GM12873 (cell line): Measurements from ENCODE around the gene PHEX.

Source experiments
- TF ChIP-seq, protein P1 (sequence below): IDR thresholded peaks from 2 replicates; pipeline ENCODE4 v1.5.1; 2012; ENCODE audit warnings: low read depth, mild to moderate bottlenecking, moderate library complexity, low read length, control low read depth; ENCODE audit not compliant: insufficient read depth; ENCODE audit errors: missing control alignments

Gene PHEX

DNA sequence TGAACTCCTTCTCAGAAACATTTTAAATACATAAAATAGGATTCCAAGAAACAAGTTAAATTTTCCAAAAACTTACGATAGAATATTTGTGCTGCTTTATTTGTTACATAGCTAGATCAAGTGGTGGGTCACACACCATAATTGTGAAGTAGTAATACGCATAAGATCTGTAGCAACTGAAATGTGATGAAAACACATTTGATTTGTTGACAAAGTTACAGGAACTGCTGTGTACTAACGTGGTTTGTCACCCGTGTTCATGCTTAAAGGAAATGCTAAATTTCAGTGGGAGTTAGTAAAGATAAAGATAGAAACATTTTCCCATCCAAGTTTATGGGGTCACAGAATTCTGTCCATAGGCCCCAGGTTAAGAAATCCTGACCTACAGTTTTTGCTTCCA is 34.1 kb upstream of the PHEX start:
- TF ChIP-seq, protein P1, sequence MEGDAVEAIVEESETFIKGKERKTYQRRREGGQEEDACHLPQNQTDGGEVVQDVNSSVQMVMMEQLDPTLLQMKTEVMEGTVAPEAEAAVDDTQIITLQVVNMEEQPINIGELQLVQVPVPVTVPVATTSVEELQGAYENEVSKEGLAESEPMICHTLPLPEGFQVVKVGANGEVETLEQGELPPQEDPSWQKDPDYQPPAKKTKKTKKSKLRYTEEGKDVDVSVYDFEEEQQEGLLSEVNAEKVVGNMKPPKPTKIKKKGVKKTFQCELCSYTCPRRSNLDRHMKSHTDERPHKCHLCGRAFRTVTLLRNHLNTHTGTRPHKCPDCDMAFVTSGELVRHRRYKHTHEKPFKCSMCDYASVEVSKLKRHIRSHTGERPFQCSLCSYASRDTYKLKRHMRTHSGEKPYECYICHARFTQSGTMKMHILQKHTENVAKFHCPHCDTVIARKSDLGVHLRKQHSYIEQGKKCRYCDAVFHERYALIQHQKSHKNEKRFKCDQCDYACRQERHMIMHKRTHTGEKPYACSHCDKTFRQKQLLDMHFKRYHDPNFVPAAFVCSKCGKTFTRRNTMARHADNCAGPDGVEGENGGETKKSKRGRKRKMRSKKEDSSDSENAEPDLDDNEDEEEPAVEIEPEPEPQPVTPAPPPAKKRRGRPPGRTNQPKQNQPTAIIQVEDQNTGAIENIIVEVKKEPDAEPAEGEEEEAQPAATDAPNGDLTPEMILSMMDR = no peak

DNA sequence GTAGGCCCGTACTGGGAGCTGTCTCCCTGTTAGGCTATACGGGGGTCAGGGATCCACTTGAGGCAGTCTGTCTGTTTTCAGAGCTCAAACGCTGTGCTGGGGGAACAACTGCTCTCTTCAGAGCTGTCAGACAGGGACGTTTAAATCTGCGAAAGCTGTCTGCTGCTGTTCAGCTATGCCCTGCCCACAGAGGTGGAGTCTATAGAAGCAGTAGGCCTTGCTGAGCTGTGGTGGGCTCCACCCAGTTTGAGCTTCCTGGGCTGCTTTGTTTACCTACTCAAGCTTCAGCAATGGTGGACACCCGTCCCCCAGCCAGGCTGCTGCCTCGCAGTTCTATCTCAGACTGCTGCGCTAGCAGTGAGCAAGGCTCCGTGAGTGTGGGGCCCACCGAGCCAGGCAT is 27.3 kb upstream of the PHEX start:
- TF ChIP-seq, protein P1 = no peak

DNA sequence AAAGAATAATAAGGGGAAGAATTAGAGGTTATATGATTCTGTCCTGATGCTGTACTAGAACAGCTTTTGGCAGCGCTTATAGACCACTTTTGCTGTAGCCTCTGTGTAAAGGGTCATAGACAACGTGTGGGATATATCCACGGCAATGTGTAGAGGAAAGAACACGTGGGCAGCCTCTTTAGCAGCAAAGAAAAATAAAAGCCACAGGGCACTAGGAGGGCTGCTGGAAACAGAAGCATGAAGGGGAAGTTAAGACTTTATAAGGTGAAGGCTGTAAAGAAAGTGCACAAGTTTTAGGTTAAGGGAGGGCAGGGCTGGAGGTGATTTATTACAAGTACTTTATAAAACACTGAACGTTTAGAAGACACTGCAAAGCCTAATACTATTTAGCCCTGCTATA is 20.1 kb upstream of the PHEX start:
- TF ChIP-seq, protein P1 = no peak

DNA sequence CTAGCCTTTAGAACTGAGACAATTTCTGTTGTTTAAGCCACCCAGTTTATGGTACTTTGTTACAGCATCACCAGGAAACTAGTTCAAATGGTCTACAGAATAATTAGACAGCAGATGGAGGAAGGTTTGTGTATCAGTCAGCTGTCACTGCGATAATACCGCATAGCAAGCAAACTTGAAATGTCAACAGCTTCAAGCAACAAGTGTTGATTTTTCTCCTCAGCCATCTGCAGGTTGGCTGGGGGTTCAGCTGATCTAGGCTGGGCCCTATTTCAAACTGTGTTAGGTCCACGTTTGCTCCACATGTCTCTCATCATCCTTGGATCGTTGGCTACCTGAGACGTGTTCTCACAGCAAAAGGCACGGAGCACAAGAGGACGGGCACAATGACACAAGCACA is 19.2 kb upstream of the PHEX start:
- TF ChIP-seq, protein P1 = no peak

DNA sequence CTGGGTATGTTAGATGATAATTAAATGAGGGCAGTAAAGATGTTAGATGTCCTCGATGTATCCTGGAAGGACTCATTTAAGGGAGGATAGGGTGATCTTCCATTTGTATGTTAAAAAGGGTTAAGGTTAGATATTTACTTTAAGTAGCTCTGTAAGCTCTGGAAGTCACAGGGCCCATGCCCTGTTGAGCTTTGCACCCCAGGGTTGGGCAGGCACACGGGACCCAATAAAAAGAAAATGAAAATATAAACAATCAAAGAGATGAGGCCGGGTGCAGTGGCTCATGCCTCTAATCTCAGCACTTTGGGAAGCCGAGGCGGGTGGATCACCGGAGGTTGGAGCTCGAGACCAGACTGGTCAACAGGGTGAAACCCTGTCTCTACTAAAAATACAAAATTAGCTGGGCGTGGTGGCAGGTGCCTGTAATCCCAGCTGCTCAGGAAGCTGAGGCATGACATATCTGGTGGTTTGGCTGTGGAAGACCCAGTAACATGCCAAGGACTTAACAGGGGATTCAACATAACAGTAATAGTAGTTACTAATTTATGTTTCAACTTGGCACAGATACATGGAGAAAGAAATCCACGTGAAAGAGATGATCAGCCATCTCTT is 16.9 kb upstream of the PHEX start:
- TF ChIP-seq, protein P1 = no peak

DNA sequence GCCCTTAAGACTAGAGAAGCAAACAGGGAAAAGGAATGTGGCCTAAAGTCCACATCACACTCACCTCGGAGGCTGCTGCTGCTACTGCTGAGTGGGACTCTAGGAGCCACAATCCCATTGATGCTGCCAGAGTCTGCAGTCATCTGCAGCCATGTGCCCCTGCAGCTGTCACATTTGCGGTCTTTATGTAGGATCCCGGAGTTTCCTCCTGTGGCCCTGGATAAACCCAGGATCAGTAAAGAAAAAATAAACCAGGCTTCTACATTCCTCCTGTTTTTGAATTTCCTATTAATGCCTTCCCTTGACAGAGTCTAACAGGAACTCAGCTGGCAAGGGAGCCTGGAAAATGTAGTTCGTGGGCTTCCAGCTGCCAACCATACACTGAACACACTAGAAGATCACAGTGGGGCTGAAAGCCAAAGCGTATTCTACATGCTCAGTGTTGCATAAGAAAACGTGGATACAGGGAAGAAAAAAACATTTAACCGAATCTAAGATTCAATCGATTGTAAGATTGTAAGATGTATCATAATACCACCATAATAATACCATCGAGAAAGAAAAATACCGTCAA is 10.3 kb upstream of the PHEX start:
- TF ChIP-seq, protein P1 = no peak

GRCh38 chrX:22024577-22024976 is 7.5 kb upstream of the PHEX start:
- TF ChIP-seq, protein P1 = no peak
